OCI-LY1 (cell line): ENCODE data around the gene OSGIN1.

ENCODE experiments used
- H2AFZ ChIP-seq: fragments of 200-600 bp; sonication (generic), shearing (Covaris generic); 2 replicates; pipeline ENCODE4 v1.6.0; 2014; ENCODE audit warnings: antibody characterized with exemption, mild to moderate bottlenecking, low read length
- H3F3A ChIP-seq: fragments of 200-600 bp; sonication (generic), shearing (Covaris generic); 2 replicates; pipeline ENCODE4 v1.6.0; 2014; ENCODE audit warnings: mild to moderate bottlenecking, antibody characterized with exemption, low read length, moderate library complexity; ENCODE audit not compliant: insufficient read depth
- H3K27ac ChIP-seq: fragments of 200-600 bp; sonication (generic); 2 replicates; pipeline ENCODE4 v1.5.1; 2014; ENCODE audit warnings: low read length, mixed run types, mild to moderate bottlenecking, low read depth; ENCODE audit not compliant: poor library complexity, severe bottlenecking
- H3K27me3 ChIP-seq: fragments of 200-600 bp; sonication (generic); 2 replicates; pipeline ENCODE4 v1.6.0; 2014; ENCODE audit warnings: antibody characterized with exemption, mild to moderate bottlenecking, low read length, moderate library complexity; ENCODE audit not compliant: insufficient read depth
- H3K36me3 ChIP-seq: fragments of 200-600 bp; sonication (generic); 2 replicates; pipeline ENCODE4 v1.6.1; 2014; ENCODE audit warnings: mild to moderate bottlenecking, antibody characterized with exemption, low read length, moderate library complexity, mixed read lengths; ENCODE audit not compliant: insufficient read depth
- H3K4me1 ChIP-seq: fragments of 200-600 bp; sonication (generic); 2 replicates; pipeline ENCODE4 v1.5.1; 2014; ENCODE audit warnings: mild to moderate bottlenecking, low read length, moderate library complexity; ENCODE audit not compliant: insufficient read depth, severe bottlenecking
- H3K4me2 ChIP-seq: fragments of 200-600 bp; sonication (generic), shearing (Covaris generic); 2 replicates; pipeline ENCODE4 v1.6.1; 2014; ENCODE audit warnings: low read length
- H3K4me3 ChIP-seq: fragments of 200-600 bp; sonication (generic); 2 replicates; pipeline ENCODE4 v1.5.1; 2014; ENCODE audit warnings: low read length, low read depth, mild to moderate bottlenecking, mixed read lengths; ENCODE audit not compliant: poor library complexity, severe bottlenecking
- H3K79me2 ChIP-seq: fragments of 200-600 bp; shearing (Covaris generic); 2 replicates; pipeline ENCODE4 v1.6.1; 2016; ENCODE audit warnings: mixed run types, low read length, mixed read lengths; ENCODE audit not compliant: insufficient read depth
- H3K9ac ChIP-seq: fragments of 200-600 bp; sonication (generic), shearing (Covaris generic); 2 replicates; pipeline ENCODE4 v1.6.1; 2014; ENCODE audit warnings: mild to moderate bottlenecking, low read length, mixed read lengths
- H3K9me2 ChIP-seq: fragments of 200-600 bp; sonication (generic), shearing (Covaris generic); 2 replicates; pipeline ENCODE4 v1.6.1; 2014; ENCODE audit warnings: low read depth, mild to moderate bottlenecking, low read length, mixed read lengths
- H3K9me3 ChIP-seq: fragments of 200-600 bp; shearing (Covaris generic); 2 replicates; pipeline ENCODE4 v1.6.1; 2014; ENCODE audit warnings: low read length, mixed read lengths
- H4K20me1 ChIP-seq: fragments of 200-600 bp; sonication (generic), shearing (Covaris generic); 2 replicates; pipeline ENCODE4 v1.6.0; 2016; ENCODE audit warnings: mild to moderate bottlenecking, low read length; ENCODE audit not compliant: insufficient read depth
- EZH2 ChIP-seq: fragments of 200-600 bp; sonication (generic), shearing (Covaris generic); IDR thresholded peaks from 2 replicates; pipeline ENCODE4 v1.8.0; 2017; ENCODE audit warnings: borderline replicate concordance, mixed run types, mild to moderate bottlenecking, antibody characterized with exemption, low read length, moderate library complexity, mixed read lengths
- TF ChIP-seq, protein P1 (sequence below): fragments of 200-600 bp; sonication (generic), shearing (Covaris generic); IDR thresholded peaks from 2 replicates; pipeline ENCODE4 v1.5.1; 2017; ENCODE audit warnings: mild to moderate bottlenecking, antibody characterized with exemption, low read length, moderate library complexity, mixed read lengths

OSGIN1 gene

DNA sequence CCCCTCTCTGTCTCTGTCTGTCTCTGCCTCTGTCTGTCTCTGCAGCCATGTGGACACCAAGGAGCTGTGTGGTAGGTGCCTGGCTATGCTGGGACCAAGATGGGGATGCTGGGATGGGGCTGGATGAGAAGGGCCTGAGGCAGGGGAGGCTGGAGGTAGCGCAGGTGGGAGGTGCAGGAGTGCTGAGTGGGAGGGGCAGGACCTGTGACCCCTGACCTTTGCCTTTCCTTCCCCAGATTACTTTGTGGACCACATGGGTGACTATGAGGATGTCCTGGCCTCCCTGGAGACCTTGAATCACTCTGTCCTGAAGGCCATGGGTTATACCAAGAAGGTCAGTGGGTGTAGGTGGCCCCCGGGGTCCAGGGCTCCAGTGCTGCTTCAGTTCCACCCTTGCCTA lies 27.8 kb downstream of the OSGIN1 start:
- H3F3A ChIP-seq, result no peaks in the 10 kb centered on the region
- no peak overlapping the region for H3K4me3 ChIP-seq
- no peak overlapping the region for H3K9ac ChIP-seq
- H3K79me2 ChIP-seq, result no peaks in the 10 kb centered on the region
- no peaks in the 10 kb centered on the region for H4K20me1 ChIP-seq
- H3K4me2 ChIP-seq, result no peak overlapping the region
- TF ChIP-seq, protein P1, sequence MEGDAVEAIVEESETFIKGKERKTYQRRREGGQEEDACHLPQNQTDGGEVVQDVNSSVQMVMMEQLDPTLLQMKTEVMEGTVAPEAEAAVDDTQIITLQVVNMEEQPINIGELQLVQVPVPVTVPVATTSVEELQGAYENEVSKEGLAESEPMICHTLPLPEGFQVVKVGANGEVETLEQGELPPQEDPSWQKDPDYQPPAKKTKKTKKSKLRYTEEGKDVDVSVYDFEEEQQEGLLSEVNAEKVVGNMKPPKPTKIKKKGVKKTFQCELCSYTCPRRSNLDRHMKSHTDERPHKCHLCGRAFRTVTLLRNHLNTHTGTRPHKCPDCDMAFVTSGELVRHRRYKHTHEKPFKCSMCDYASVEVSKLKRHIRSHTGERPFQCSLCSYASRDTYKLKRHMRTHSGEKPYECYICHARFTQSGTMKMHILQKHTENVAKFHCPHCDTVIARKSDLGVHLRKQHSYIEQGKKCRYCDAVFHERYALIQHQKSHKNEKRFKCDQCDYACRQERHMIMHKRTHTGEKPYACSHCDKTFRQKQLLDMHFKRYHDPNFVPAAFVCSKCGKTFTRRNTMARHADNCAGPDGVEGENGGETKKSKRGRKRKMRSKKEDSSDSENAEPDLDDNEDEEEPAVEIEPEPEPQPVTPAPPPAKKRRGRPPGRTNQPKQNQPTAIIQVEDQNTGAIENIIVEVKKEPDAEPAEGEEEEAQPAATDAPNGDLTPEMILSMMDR, result no peak
- no peak for TF ChIP-seq EZH2
- no peak overlapping the region for H2AFZ ChIP-seq
- H3K4me1 ChIP-seq, result no peaks in the 10 kb centered on the region
- H3K36me3 ChIP-seq, result no peaks in the 10 kb centered on the region
- H3K27ac ChIP-seq, result no peak overlapping the region
- peaks cover 3% of the 10 kb centered on the region; the same call in 1 of the 2 replicates for H3K27me3 ChIP-seq
- no peaks in the 10 kb centered on the region for H3K9me2 ChIP-seq
- no peaks in the 10 kb centered on the region for H3K9me3 ChIP-seq

DNA sequence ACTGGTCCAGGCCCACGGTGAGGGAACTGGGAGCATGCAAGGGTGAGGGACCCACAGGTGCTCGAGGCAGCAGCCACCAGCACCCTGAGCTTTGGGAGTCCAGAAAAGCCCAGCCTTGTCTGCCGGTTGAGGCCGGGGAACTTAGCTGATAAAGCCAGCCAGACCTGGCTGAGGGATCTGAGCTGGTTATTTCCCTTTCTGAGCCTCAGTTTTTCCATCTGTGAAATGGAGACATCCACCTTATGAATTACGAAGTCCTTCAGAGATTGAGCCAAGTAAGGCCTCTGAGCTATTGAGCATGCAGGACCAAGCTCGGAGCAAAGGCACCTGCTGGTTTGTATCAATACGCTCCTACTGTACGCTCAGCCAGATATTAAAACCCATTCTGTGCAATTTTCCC lies 28.8 kb downstream of the OSGIN1 start:
- TF ChIP-seq, protein P1, result no peak
- Histone ChIP-seq H3F3A (no peaks in the 10 kb centered on the region), H3K79me2 (no peaks in the 10 kb centered on the region), H2AFZ (no peak overlapping the region), H3K27ac (no peak overlapping the region), H3K4me3 (no peak overlapping the region), H3K9me2 (no peaks in the 10 kb centered on the region), H3K9me3 (no peaks in the 10 kb centered on the region), H3K9ac (no peak overlapping the region), H3K4me1 (no peaks in the 10 kb centered on the region), H3K27me3 (peaks cover 3% of the 10 kb centered on the region; the same call in 1 of the 2 replicates), H4K20me1 (no peaks in the 10 kb centered on the region), H3K4me2 (no peak overlapping the region), H3K36me3 (no peaks in the 10 kb centered on the region)

DNA sequence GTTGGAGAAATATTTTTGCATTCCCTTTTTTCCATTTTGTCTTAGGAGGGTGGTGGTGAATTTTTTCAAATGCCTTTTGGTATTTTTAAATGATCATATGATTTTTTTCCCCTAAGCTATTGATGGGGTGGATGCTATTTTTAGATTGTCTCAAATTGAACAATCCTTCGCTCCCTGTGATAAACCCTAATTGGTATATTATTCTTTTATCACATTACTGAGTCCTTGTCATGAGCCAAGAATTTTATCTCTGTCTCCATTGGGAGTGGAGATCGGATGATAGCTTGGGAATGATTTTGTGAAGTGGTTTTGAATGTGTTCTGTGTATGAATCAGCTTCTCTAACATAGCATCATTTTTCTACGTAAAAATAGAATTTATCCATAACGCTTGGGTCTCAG lies 30.5 kb downstream of the OSGIN1 start:
- Histone ChIP-seq H4K20me1 (no peaks in the 10 kb centered on the region), H3K9ac (no peak overlapping the region), H3K79me2 (no peaks in the 10 kb centered on the region), H3F3A (no peaks in the 10 kb centered on the region), H3K4me3 (no peak overlapping the region), H3K9me3 (no peaks in the 10 kb centered on the region), H3K27me3 (no peaks in the 10 kb centered on the region; the same call in 1 of the 2 replicates), H3K4me1 (no peaks in the 10 kb centered on the region), H3K36me3 (no peaks in the 10 kb centered on the region), H3K4me2 (no peak overlapping the region), H3K9me2 (no peaks in the 10 kb centered on the region), H3K27ac (no peak overlapping the region), H2AFZ (no peak overlapping the region)
- TF ChIP-seq, protein P1, result no peak
- TF ChIP-seq EZH2, result no peak
